GM20431 (cell line): ENCODE results near the gene CNRIP1.

ENCODE experiments used
- in situ Hi-C: fragments of 300-500 bp; cut with MseI, MboI; formaldehyde crosslinking; loops from one replicate; pipeline ENCODE4 v1.15.0; 2020; ENCODE audit warnings: low sequenced_read_pairs; ENCODE audit not compliant: unreplicated experiment

The CNRIP1 gene

DNA sequence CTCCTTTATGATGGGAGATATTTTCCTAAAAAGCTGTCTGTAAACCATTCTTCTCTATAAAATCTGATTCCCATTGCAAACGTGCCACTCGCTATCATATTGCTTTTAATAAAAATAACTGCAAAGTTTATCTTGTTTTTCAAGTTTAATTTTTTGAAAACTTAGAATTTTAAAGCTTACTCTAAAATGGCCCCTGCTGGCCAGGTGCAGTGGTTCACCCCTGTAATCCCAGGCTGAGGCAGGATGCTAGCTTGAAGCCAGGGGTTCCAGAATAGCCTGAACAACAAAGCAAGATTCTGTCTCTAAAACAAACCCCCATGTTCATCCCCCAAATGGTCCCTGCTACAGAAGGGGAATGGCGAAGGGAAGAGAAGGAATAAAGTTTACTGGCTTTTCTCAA, 25.6 kb downstream of the CNRIP1 start:
- in situ Hi-C loops: no loop called here

DNA sequence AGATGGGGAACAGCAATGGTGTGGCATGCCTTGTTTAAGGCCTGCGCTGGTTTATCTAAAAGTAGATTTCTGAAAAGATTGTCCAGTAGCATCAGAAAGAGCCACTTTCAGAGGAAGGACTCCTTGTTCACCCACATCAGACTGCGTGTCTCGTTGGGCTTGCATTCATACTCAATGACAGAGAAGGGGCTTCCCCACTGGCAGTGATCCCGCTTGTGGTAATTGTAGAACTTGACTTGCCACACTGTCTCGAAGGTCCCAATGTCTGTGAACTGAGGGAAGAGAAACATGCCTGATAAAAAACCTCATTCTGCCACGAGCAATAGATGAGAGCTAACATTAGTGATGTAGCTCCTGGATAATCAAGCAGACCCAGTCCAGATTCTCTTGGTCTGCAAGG, 26.0 kb downstream of the CNRIP1 start:
- in situ Hi-C loops: no loop called here

DNA sequence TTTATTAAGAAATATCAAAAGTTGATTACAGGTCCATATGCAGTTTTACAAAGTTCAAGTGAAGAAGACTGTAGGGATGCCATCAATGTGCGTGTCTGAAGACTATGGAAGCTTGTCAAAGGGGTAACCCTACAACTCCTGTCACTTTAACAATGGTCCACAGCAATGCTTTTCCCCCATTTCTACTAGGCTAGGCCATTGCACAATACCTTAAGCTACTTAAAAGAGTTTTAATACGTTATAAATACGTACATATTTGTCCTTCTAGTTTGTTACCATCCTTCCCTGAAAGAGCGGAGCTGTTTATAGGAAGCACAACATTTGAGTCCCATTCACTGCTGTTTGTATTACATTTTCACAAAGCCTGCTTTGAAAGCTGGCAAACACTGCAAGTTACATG, 26.7 kb downstream of the CNRIP1 start:
- in situ Hi-C loops: no loop called here

DNA sequence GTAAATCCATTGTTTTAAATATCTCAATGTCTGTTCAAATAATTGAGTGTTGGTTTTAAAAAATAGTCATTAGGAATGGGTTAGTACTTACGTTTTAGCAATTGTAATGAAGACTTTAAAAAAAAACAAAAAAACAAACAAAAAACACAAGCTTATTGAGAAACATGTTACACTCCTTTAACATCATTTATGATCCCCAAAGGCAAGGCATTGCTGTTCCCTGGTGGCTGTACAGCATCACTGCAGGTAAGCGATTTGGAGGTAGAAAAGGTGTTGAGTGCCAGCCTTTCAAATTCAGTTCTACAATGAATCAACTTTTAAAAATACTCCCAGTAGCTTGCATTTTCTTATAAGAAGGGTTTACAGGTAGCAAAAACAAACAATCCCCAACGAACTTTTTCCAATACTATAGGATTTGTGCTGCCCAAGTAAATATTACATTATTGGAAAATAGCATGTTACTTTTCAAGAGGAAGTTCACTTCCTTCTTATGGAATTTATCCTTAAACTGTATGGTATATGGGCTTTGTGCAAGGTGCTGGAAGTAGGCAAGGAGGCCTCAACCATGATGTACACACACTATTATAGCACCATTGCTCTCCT, 27.5 kb downstream of the CNRIP1 start:
- in situ Hi-C loops: no loop called here

DNA sequence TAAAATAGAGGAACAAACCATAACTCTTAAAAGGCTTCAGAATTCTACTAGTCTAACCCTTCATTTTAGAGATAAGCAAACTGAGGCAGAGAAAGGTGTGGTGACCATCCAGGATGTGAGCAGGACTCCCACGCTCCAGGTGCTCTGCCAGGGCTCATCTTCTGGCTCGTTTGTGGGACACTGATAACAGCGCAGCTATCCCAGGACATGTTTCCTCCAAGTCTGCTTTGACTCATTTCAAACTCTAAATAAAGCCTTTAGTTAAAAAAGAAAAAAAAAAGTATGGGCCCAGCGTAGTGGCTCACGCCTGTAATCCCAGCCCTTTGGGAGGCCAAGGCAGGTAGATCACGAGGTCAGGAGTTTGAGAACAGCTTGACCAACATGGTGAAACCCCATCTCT, 28.4 kb downstream of the CNRIP1 start:
- in situ Hi-C loops: no loop called here

DNA sequence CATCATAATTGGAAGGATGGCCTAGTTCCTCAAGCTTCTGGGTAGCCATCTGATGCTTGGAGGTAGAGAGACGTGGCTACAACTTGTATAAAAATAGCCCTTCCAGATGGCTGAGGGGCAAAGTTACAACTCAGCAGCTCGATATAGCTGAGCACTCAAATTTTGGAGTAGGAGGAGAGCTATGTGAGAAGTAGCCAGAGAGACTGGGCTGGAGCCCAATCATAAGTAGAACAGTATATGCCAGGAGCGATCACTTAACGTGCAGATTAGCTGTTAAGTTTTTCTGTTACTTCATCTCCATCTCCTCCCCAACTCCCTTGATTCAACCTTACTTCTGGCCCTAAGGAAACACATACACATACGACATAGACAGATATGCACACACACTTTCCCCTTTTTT, 28.8 kb downstream of the CNRIP1 start:
- in situ Hi-C loops: no loop called here

DNA sequence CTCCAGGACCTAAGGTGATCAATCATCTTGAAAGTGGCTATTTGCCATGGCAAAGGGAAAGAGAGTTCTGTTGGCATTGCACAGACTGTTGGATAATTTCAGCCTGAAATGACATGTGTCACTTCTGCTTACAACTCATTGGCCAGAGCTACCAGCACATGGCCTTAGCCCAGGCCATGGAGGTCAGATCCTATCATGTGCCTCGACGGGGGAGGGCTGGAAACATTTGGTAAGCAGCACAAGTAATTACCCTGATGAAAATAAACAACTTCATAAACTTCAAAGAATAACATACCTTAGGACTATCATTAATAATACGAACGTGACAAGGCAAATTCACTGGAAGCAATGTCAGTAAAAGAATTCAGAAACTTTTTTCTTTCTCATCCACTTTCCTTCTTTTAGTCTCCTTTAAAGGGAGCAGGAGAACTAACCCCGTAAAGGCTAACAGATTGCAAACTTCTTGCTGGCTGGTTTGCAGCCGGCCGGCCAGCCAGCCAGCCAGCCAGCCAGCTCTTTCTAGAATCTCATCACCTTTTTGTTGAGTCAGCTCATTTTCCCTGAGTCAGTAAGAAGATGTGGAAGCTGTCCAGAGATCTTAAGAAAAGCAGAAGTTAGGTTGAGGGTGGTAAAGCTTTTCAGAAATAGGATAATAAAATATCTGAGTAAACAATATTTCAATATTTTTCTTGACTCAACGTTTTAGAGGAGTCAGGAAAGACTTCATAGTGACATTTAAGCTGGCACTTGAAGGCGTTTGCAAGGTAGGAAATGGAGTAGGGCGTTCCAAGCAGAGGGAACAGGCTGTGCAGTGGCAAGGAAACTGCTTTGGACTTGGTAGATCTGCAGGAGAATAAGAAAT, 31.9 kb downstream of the CNRIP1 start:
- in situ Hi-C loops: no loop called here

DNA sequence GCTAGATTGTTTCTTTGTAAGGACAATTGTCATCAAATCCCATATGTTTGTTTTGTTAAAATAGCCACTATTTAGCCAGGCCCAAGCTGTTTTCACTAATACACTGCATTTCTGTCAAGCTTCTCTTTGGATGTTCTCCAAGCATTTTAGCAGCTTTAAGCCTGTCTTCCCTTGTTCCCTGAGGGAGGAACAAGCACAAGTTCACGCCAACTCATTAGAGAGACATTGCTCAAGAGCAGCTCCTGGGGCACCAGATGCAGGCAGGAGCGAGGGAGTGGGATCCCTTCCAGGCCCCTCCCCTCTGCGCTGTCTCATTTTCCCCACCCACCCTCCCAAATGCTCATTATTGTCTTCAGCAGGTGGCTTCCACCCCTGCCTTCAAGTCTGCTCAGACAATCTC, 34.9 kb downstream of the CNRIP1 start:
- in situ Hi-C loops: no loop called here

DNA sequence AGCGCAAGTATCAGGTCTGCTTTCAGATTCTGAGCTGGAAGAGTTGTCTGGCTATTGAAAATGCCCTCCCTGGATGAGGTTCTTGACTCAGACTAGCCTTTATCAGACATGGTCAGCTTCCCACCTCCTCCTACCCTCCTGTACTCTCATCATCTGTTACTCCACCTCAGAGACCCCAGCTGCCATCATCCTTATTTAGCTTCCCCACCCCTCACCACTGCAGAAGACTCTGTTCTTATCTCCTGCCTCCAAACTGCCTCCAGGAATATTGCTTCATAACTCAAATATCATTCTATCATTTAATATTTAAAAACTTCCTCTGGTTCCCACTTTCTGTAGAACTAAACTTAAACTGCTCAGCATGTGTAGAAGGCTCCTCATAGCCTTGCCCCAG, 36.3 kb downstream of the CNRIP1 start:
- in situ Hi-C loops: no loop called here

DNA sequence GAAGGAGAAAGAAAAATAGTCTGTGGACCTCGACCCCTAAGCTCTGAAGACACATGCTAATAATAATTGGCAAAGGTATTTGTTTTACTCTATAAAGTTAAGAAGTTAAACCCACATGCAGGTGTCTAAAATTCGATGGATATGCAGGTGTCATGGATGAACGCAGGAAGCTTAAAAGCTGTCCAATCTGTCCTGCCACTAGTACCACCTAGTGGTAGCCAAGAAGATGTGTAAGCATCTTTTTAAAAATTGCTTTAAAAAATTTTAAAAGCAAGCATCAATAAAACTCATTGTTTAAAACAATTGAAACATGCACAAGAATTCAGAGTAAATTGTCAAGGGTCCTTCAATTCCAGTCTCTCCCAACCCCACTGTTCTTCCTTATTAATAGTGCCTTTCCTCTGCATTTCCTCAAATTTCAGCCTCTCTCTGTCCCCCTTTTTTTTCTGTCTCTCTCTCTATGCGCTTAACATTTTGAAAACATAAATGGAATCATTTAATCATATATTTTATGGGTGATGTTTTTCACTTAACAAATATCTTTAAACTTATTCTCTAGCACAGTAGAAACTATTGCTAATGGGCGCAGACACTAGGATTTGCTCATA, 36.8 kb downstream of the CNRIP1 start:
- in situ Hi-C loops: no loop called here

DNA sequence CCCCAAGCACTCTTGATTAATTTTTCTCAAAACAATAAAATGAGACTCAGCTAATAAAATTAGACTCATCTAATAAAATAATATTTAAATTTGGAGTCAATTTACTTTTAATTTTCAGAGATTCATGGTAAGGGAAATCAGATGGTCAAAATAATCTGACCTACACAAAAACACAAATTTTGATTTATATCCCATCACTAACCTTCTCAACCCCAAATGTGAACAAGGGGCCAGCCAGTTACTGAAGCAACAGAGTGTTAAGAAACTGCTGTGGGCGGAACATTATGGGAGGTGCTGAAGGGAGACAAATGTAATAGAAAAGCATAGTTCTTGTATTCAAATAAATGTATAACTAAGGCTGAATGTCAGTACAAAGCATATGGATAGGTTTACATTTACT, 39.0 kb downstream of the CNRIP1 start:
- in situ Hi-C loops: no loop called here

DNA sequence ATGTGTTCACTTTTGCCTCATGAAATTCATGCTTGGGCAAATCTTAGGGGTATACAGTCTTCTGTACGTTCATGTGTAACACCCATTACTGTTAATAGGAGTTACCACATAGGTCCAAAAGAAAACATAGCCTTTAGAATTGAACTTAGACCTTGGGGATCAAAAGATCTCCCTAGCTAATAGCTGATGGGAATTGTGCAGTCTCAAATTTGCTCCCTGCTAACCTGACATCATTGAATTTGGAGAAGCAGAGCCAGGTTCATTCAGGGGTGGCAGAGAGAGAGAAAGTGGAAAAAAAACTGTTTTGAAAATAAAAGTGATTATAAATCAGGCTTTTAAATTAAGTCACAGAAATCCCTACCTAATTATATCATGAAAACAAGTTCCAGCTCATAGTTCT, 39.4 kb downstream of the CNRIP1 start:
- in situ Hi-C loops: no loop called here

DNA sequence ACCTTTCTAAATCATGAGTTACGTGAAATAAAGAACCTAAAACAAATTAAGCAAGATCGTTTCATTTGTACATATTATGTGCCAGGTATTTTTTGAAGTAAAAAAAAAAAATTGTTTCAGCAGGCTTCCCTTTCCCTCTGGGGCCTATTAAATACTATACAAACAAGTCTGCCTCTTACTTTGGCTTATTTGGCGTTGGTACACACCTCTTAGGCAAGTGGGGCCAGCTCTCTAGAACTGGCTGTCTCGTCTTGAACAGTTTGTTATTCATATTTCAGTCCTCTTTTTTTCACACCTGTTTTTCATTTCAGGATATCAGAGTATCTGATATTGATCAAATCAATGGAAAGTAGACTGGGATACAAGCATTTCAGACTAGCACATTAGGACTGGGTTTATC, 40.1 kb downstream of the CNRIP1 start:
- in situ Hi-C loops: no loop called here

DNA sequence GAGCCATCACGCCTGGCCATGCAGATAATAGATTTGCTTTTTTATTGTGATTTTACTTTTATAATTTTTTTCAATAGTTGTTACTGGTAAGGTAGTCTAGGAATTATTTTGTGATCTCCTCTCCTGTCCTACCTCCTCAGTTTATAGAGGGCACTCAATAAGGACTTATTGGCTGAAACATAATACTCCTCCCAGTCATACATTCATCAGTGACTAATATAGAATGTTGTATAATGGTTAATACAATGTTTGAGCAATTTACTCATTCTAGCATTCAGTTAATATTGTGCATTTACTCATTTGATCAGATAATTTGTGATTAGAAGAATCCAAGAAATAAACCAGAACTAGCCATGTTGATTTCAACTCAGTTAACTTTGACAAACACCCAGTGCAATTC, 41.6 kb downstream of the CNRIP1 start:
- in situ Hi-C loops: no loop called here

DNA sequence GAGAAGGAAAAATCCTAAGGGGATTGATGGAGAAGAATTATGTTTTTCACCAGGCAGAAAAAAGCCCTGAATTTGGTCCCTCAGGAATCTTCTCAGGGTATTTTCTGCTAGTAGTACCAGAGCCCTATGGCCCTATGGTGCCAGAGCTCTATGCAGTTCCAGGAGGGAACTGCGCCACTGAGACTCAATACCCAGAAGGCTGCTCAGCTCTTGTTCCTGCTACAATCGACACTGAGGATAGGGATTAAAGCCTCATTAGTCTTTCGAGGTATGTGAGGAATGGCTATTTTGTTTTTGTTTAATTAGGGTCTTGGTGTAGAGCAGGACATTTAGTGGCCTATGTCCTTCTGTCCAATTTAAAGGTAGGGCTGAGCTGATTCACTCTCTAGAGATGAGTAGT, 45.7 kb downstream of the CNRIP1 start:
- in situ Hi-C loops: no loop called here

DNA sequence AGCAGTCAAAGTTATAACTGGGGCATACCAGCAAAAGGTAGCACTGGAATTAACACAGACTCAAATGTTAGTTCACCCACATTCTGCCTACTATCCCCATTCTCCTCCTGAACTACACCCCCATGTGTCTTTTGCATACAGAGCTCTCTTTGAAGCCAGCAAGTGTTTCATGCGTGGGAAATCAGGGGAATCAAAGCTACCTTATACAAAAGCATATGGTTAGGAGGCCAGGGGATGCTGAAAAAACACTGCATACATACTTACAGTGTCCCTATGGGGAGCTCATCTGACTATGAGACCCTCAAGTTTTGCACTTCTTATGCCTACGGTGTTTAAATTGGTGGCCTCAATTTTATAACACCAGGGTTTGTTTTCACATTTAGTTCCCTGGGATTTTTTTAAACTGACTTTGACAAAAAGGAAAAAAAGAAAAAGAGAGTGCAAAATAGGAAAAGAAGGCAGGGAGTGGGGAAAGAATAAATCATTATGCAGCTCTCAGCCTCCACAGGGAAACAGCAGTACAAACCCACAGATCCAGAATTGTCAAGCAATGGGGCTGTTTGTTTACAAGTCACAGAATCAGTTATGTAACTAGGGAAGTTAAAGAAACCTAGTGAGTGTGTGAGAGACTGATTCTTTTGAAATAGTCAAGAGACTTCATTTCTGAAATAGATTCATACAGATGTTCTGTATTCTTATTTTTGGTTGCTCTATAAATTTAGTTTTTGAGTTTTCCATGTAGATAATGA, 47.3 kb downstream of the CNRIP1 start:
- in situ Hi-C loops: no loop called here

DNA sequence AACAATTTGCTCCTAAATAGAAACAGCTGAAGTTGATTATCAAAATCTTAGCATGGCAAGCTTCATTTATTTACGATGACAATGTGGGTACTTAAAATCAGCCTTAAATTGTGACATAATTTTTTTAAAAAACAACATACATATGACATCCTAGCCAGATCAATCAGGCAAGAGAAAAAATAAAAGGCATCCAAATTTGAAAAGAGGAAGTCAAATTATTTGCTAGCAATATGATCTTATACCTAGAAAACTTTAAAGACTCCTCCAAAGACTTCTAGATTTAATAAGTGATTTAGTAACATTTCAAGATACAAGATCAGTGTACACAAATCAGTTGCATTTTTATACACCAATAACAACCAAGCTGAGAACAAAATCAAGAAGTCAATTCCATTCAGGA, 53.1 kb downstream of the CNRIP1 start:
- in situ Hi-C loops: no loop called here

DNA sequence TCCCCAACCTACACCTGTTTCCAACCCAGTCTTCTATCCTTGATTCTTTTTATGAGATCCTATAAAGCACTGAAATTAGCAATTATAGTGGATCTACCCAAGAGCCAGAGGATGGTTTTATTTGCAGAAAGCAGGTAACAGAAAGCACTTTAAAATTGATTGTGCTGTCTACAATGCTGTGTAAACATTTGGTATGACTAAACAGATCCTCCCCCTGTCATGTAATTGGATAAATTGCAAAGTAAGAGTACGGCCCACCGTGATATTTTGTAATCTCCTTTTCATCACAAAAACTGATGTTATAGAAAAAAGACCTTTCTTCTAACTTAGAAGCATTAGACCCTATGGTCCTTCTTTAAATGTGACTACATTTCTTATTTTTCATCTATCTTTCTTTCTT, 56.1 kb downstream of the CNRIP1 start:
- in situ Hi-C loops: no loop called here

DNA sequence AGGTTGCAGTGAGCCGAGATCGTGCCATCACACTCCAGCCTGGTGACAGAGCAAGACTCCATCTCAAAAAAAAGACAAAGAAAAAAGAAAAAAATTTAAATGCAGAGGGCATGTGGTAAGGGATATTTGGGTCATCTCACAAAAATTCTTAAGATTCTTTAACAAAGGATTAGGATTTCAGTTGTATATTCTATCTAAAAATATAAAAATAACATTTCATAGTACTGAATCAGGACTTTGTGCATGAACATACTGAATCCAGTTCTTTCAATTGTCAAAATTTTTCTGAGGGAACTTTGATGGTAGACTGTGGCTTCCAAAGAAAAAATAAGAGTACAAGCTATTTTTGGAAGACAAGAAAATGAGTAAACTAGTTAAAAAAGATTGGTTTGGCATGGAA, 60.9 kb downstream of the CNRIP1 start:
- in situ Hi-C loops: no loop called here

DNA sequence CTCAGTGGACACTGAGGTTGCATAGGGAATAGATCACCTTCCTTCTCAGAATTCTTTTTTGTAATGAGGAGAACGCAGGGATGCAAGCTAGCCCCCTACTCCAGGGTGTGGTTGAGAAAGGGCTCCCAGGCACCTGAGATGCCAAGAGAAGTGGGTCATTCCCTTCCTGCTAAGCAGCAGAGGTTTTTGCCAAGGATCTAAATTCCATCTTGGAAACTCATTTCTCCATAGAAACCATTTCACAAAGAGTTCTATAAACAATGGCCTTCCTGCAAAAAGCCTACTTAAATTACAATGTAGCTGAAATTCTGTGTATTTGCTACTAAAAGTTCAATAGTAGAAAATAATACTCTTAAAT, 63.7 kb downstream of the CNRIP1 start:
- in situ Hi-C loops: no loop called here
